ENCODE measurements around the gene P2RX6.
A peak's percentile ranks its signal among the peaks of the same experiment; 100 is the strongest.
"Not testable (repeated sequence)": the region's sequence is repeated elsewhere in the genome, so short reads cannot be mapped to it uniquely, and the experiment has no call there.

The P2RX6 gene

DNA sequence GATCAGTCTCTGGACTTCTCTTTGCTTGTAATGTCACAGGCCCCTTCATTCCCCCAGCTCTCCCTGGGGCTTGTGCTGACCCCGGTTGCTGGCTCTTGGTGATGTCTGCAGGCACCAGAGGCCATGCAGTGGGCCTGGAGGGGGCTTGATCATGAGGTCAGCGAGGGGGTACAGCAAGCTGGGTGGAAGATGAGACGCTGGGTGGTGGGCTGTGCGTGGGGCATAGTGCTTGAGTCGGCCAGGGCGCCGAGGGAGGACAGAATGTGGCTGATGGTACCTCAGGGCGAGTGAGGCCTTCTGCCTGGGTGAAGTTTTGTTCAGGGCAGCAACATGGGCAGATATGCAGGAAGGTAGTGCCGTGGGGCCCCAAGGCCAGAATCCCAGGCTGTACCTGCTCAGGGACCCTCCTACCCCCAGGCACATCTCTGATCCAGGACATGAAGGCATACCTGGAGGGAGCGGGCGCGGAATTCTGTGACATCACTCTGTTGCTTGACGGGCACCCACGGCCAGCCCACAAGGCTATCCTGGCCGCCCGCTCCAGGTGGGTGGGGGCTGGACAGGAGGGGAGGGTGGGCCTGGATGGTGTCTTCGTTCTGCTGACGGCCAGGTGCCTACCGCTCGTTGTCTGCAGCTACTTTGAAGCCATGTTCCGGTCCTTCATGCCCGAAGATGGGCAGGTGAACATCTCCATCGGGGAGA is 19.5 kb upstream of the P2RX6 start:
- DNase-seq, result no peak

GRCh38 chr22:20996031-20996410 is 18.9 kb upstream of the P2RX6 start:
- DNase-seq, result no peak

DNA sequence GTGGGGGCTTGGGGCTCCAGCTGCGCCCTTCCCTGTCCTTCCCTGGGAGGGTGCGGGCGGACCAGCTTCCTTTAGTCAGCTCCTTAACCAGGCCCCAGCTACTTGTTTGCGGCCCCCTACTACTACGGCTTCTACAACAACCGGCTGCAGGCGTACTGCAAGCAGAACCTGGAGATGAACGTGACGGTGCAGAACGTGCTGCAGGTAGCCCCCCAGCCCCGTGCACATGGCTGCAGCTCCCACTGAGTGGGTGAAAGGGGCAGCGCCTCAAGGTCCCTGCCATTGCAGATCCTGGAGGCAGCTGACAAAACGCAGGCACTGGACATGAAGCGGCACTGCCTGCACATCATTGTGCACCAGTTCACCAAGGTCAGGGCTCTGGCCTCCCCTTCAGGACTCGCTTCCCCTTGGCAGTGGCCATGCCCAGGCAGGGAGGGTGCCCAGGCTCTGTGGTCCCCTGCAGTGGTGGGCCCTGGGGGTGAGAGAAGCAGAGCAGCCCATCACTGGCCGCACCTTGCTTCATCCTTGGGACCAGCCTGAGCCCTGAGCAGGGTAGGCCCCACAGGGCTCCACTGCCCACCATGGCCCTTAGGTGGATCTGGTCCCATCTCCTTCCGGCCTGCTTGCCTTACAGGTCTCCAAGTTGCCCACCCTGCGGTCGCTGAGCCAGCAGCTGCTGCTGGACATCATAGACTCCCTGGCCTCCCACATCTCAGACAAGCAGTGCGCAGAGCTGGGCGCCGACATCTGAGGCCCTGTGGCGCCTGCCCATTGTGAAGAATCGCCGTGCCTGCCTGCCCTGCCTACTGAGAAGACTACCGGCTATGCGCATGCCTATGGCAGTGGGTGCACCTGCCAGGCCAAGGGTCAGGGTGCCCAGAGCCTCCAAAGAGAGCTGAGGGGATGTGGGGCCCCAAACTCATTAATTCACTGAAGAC is 18.1 kb upstream of the P2RX6 start:
- DNase-seq, result no peak

DNA sequence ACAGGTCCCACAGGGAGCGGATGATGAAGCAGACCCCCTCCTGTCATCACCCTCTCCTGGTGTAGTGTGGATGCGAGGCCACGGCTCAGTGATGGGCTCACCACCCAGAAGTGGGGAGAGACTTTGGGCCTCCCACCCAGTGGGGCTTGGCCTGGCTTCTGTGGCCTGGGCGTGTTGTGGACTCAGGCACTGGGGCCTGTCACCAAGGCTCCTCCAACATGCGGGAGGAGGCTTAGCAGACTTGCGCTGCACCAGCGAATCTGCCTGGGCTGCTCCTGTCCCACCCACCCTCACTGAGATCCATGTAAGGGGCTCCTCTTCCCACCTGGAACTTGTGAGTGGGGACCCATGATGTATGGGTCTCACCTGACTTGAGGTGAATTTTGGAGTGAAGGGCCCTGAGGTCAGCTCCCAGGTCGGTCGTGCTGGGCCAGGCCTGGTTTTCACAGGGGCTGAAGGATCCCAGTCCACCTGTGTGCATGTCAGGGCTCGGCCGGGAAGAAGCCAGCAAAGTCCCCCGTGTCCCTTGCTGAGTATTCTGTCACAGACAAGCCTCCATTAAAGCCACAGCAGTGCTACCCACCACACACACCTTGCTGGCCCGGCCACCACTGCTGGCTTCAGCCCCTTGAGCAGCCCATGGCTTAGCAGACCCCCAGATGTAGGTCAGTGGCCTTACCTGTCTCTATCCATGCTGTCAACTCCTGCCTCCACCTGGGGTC is 17.3 kb upstream of the P2RX6 start:
- DNase-seq, result no peak

DNA sequence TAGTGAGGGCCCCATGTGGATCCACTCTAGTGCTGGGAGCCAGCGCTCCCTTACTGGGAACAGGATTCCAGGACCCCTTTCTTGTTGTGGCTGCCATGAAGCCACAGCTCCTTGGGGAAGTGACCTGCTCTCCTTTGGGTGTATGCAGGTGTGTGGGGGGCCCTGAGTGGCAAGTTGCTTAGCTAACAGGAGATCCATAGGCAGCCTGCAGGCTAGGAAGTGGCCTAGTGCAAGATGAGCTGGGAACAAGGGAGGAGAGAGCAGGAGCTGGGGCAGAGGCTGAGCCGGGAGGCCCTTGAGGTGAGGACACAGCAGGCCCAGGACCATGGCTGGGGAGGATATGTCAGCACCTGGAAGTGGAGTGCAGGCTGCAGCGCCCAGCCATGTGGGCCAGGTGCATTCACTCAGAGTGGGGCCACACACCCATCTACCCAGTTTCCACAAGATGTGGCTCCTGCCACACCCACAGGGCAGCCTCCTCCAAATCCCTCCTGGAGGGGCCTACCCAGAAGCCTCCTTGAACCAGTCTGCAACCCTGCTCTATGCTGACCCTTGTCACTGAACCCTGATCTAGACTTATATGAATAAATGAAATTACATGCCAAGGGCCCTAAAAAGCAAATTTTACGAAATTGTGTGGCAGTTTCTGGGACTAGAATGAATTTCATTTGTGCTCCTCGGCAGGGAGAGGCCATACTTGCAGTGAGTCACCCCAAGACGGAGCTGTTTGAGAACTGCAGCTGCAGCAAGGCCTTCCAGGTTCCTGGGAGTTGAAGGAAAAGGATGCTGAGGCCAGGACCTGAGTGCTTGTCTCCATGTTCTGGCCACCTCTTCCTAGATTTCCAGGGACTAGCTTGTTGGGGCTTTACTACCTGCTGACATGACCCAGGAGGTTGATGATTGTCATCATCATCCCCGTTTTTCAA is 16.3 kb upstream of the P2RX6 start:
- no peak for DNase-seq

- DNase-seq, result no peak
Observed at GRCh38 chr22:20999350-21000206, 15.4 kb upstream of the P2RX6 start.

- DNase-seq, result no peak
Observed at GRCh38 chr22:21000207-21000986, 14.6 kb upstream of the P2RX6 start.

DNA sequence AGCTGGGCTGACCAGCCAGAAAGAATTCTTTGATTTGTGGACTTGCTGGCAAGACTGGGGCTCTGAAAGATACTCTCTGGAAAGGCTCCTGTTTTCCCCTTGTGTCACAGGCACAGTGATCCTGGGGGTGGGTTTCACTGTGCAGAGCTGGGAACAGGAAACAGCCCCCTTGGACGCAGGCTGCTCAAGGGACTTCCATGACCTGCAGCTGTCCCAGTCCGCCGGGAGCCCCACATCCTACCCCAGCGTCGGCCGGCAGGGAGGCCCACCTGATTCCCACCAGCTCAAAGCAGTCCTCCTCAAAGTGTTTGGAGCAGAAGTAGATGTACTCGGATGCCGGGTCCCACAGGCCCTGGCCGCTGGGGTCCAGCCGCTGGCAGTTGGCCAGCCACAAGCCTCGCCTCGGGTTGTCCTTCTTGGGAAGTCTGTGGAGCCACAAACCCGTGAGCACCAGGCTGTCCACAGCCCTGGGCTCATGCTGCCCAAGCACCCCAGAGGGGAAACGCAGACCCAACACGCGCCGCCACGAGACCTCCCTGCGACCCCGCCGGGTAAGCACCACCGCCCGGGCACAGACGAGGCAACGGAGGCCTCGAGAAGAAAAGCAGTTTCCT is 13.9 kb upstream of the P2RX6 start:
- no peak for DNase-seq

DNA sequence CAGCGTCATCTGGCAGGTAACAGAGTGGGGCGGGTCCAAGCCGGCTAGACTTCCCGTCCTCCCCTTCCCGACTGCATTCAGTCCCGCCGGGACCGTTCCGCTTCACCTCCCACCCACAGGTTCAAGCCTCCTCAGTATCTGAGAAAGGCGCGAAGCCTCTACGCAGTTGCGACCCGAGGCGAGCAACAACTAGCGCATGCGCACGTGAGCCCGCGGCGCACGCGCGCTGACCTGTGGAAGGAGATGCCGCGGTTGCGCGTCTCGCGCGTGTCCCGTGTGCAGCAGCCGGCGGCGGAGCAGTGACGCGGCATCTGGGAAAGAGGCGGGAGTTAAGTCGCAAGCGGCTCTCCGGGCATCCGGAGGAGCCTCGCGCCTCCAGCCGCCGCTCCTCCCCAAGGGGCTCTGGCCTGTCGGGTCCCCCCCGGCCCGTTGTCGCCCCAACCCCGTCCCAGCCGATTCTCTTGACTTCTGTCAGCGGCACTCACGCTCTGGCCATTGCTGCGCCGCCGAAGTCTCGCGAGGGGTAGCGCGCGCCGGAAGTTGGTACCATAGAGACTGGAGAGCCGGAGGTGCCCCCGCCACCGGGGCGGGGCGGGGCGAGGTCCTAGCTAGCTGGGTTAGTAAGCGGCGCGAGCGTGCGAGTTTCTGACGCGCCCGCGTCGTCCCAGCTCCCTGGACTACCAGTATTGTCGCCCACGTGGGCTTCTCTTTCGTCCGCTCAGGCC is 13.2 kb upstream of the P2RX6 start, which contains the start of gene THAP7:
Gene THAP7 (minus strand): TSS at position 518 of the 725 bp plus-strand sequence. CDS start 207 bp downstream, at position 311.
- peak; percentile 92 to 95 (median 94) for DNase-seq

GRCh38 chr22:21003782-21004181 is 11.2 kb upstream of the P2RX6 start:
- no peak for DNase-seq

DNA sequence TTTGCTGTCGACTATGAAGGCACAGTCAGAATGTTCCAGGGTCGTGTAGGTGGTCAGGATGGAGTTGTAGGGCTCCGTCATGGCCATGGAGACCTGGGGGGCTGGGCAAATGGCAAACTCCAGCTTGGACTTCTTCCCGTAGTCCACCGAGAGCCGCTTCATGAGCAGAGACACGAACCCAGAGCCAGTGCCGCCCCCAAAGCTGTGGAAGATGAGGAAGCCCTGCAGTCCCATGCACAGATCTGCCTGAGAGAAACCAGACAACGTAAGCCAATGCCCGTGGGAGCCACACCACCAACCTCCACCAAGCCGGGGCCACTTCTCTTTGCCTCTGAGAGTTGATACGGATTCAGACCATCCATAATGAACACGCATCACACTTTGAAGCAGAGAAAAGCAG is 5.8 kb upstream of the P2RX6 start:
- not testable (repeated sequence) for DNase-seq

DNA sequence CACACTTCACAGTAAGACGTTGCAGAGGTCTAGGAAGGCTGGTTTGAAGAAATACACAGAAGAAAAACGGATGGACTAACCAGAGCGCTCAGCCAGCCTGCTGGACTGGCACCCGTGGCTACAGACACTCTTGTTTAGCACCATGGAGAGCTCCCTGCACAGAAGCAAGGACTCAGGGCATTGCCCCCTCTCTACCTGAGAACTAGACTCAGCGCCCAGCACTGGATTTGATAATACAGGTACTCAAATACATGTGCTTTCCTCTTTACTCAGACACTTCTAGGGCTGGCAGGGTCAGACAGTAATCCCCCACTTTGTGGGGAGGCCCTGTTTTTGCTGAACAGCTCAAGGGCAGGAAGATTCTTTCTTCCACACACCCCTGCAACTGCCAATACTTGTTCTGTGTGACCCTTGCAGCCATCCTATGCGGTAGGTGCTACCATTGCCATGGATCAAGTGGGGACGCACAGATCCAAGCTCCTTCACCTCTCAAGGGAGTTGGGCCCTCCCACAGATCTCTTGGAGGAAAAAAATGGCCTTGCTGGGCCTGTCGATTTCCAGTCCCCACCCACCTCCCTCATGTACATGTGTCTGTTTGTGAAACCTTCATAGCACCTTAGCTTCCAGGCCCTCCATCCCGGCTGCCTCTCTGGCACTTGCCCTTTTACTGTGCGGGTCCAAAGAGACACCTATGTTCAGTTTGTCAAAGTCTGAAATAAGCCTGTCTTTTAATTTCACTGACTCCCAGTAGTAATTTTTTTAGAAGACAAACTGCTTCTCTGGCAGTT is 5.1 kb upstream of the P2RX6 start:
- DNase-seq, result no peak

DNA sequence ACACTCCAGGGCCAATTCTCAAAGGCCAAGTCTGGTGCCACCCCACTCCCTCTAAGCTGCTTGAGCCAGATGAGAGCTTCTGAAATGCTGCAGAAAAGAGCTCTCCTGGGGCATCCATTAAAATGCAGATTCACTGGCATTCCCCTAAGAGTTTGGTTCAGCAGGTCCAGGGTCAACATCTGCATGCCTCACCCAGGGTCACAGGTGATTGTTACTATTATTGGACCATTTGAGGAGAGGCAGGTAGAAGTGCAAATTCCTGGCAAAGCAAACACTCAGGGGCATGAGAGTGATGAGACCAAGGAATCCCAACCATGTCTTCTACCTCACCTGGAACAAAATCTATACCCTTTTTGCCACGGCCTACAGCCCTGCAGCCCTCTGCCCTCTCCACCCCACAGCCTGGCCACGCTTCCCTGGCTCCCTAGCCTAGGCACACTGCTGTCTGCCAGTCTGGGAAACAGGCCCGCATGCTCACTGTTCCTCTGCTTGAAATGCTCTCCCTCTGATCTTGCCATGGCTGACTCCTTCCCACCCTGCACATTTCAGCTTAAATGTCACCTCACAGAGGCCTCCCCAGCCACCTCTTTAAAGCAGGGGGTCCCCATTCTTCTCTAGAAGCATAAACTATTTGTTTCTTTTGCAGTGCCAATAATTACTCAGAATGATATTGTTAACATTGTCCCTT is 4.4 kb upstream of the P2RX6 start:
- DNase-seq, result no peak

- no peak for DNase-seq
Observed at GRCh38 chr22:21012446-21013407, 2.2 kb upstream of the P2RX6 start.

DNA sequence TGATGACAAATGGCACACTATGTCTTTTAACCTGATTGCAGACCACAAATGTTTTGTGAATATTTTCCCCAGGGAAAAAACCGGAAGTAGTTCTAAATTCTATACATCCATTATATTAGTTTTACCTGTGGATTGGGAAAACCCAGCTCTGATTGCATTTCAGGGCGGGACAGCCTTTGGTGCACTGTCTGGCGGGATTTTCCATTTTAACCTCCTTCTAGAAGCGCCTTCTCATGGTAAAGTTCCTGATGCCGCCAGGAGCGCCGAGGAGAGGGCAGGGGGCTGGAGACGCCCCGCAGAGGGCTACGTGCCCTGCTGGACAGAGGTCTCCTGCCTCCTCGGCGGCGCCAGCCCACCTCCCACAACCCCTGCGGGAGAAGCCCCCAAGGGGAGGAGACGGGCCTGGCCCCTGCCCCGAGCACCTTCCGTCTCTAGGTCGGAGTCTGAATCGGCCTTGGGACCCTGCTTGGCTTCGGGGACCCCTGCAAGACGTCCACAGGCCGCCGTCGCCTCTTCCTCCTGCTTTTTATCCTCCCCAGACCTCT is 1.2 kb upstream of the P2RX6 start:
- DNase-seq, result no peak

- peak; percentile 38 to 76 (median 58) for DNase-seq
Observed at GRCh38 chr22:21014202-21014725, 701 bp upstream of the P2RX6 start.

Data from activated naive CD4-positive, alpha-beta T cell (primary cell).